D341Med (cell line): ENCODE measurements around the gene CLEC17A.

Experiments
- DNase-seq: peaks from one replicate; pipeline ENCODE4 v3.0.0; 2012; ENCODE audit warnings: low spot score

The CLEC17A gene

GRCh38 chr19:14559916-14560775, 22.7 kb upstream of the CLEC17A start:
- peak; percentile 30 for DNase-seq

DNA sequence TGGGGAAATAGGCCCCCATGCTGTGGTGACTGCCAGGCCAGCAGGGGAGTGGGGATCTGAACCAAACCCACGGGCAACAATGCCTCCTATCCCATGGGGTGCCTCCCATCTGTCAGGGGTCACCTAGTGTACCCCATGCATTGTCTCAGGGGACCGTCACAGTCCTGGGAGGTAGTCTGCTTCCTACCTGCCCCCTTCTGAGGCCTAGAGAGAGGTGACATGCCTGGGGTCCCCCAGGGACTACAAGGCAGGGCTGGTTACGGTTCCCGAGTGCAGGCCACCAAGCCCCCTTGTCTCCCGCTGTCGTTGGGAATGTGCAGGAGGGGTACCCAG, 22.1 kb upstream of the CLEC17A start:
- no peak for DNase-seq

- peak; percentile 15 for DNase-seq
Observed at GRCh38 chr19:14561249-14561648, 21.6 kb upstream of the CLEC17A start.

DNA sequence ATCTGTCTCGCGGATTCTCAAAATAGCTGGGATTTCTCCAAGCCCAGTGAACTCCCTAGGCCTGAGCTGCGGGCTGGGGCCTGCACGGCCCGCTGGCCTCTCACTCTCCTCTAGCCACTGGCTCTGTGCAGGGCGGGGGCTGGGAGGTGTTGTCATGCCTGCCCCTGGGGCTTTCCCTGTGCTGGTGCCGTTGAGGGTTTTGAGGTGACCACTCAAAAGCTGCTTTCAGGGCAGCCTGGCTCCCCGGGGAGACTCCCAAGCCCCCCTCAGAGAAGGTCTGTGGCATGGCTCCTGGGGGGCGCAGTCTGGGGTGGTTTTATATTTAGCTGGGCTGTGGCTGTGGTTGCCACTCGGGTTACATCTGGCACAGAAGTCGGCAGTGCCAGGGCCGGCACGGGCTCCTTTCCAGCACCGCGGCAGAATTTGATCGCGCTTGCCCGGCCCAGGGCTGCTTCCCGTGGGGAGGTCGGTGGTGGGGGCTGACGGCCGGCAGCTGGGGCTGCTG, 21.0 kb upstream of the CLEC17A start:
- peak; percentile 22 for DNase-seq

DNA sequence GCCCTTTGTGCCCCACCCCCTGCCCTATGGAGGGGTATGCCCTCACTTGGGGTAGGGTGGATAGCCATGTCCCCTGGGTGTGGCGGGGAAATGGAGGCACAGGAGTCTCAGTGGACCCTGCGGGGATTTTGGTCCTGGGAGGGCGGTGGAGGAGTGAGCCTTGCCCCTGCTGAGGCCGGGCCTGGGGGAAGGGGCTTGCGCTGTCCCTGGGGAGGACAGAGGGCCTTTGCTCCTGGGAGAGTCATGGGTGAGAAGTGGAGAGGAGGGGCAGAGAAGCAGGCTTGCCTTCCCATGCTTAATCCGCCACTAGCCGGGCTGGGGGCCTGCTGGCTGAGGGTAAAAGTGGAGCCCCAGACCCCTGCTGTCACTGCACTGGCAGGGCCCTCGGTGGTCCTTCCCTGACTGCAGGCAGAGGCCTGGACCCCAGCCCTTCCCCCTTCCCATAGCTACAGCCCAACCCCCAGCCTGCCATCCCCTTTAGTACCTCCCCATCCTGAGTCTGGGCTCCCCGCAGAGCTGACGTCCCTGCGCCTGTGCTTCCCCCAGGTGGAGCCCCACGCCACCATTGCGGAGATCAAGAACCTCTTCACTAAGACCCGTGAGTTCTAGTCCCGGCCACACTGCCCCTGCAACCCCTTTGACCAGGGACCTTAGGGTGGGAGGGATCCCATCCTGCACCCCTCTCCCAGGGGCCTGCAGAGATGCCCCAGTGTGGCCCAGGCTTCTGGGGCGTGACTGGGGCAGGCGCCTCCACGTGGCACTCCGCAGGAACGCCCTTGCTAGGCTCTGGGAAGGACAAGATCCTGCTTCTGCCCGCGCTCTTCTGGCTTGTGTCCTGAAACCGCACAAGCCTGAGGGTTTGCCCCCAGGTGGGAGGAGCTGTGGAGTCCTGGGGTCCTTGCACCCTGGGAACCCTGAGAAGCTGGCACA, 20.0 kb upstream of the CLEC17A start:
- peak; percentile 19 for DNase-seq

GRCh38 chr19:14563590-14563926, 19.3 kb upstream of the CLEC17A start:
- DNase-seq: peak; percentile 23

GRCh38 chr19:14563989-14564651, 18.8 kb upstream of the CLEC17A start:
- peak; percentile 88 for DNase-seq

- peak; percentile 21 for DNase-seq
Observed at GRCh38 chr19:14564652-14565297, 18.1 kb upstream of the CLEC17A start.

DNA sequence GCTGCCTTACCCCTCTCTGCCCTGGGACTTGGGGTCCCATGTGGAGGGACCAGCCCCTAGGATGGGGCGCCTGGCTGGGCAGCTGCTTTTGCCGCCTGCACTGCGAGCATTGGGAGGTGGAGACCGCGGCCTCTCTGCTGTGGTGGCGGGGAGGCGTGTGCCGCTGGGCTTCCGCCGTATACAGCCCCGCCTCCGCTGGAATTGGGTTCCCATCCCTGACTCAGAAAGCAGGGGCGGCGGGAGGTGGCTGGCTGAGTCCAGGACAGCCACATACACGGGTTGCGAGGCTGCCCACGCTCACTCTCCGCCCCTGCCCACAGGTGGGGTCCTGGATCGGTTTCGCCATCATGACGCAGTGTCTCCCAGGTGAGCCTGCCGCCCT, 17.6 kb upstream of the CLEC17A start:
- peak; percentile 26 for DNase-seq

DNA sequence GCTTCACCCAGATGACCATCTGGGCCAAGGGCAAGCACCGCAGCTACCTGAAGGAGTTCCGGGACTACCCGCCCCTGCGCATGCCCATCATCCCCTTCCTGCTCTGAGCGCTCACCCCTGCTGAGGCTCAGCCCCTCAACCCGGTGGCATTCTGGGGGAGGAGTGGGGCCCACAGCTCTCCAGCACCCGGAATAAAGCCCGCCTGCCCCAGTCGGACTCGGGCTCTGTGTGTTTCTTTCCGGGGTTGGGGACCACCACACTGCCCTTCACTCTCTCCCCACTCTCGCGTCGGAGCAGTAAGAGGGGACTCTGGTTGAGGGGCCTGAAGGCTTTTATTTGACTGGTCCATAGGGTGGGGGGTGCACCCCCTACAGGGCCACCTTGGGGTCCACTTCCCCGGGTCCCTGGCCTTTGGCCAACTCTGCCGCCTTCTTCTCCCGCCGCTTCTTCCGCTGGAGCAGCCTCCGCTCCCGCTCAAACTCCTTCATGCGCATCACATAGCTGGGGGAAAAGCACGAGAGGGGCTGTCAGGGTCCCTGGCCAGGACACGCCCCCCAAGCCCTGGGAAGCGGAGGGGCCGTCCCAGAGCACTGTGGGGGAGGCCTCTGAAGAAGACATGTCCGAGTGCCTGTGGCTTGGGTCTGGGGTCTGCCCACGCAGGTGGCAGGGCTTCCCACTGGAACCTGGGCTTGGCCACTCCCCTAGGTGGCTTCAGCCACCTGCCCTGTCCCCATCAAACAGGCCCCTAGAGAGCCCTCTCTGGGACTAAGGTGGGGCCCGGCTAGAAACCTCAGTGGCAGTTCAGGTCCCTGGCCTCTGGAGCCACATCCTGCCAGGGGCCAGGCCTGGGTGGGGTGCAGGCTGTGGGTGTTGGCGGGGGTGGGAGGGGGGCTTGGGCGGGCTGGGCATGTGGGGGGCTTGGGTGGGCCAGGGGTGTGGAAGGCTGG, 16.8 kb upstream of the CLEC17A start:
- no peak for DNase-seq

GRCh38 chr19:14566712-14567077, 16.2 kb upstream of the CLEC17A start:
- DNase-seq: no peak

DNA sequence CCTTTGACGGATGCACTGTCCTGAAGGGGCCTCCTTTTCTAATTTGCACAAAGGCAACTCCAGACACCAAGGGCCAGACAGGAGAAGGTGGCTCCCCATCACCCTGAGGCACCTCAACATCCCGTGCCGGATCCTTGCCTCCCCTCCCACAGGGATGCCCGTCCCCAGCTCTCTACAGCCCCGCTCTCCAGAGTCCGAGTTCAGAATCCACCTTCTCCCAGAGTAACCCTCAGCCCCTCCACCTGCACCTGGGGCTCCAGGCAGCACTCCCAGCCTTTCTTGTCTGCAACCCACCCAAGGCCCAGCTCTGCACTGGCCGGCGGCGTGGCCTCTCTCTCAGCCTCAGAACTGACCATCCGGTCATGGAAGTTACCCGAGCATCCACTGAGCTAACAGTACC, 15.8 kb upstream of the CLEC17A start:
- no peak for DNase-seq

DNA sequence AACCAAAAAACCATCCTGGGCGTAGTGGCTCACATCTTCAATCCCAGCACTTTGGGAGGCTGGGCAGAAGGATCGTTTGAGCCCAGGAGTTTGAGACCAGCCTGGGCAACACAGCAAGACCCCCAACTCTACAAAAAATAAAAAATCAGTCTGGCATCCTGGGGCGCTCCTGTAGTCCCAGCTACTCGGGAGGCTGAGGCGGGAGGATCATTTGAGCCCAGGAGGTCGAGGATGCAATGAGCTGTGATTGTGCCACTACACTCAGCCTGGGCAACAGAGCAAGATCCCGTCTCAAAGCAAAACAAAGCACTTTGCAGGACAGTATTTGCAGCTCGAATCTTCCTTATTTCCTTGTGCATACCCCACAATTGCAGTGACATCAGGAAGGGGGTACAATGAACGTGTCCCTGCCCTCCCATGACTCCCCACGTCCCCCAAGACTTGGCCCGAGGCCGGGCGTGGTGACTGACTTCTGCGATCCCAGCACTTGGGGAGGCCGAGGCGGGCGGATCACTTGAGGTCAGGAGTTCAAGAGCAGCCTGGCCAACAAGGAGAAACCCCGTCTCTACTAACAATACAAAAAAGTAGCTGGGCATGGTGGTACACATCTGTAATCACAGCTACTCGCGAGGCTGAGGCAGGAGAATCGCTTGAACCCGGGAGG, 11.9 kb upstream of the CLEC17A start:
- DNase-seq: no peak

GRCh38 chr19:14571695-14572490, 11.0 kb upstream of the CLEC17A start, which contains the start of gene NDUFB7:
Gene NDUFB7 (minus strand): TSS chr19:14572066. CDS start chr19:14572000, 66 bp downstream.
- peak; percentile 91 for DNase-seq

DNA sequence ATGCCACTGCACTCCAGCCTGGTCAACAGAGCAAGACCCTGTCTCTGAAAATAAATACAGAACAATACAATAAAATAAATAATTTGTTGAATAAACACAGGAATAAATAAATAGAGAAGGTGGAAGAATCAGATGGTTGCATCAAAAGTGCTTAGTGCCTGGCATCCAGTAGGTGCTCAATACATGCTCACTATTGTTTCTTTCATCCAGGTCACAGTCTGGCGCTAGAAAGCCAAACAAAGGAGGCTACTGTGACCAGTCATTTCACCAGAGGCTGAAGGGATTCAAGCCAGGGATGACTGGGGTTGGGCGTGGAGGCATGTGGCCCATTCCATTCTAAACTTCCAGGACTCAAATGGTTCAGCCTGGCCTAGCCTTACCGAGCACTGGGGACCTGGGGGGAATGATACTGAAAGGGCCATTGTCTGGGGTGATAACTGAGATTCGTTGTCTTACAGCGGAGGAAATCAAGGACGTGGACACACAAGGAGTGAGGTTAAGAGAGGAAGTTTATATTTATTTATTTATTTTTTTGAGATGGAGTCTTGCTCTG, 7.4 kb upstream of the CLEC17A start:
- no peak for DNase-seq

DNA sequence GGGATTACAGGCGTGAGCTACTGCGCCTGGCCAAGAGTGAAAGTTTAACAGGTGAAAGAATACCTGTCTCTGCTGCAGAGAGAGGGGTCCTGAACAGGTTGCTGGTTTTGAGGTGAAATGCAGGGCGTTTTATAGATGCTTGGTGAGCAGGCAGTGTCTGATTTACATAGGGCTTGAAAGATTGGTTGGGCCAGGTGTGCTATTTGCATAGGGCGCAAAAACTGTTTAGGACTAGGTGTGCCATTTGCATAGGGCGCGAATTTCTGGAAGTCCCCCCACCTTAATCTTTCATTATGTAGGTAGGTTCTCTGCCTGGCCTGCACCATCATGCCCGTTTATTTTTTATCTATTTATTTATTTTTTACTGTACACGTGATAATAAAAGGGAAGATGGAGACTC, 6.5 kb upstream of the CLEC17A start:
- DNase-seq: no peak

DNA sequence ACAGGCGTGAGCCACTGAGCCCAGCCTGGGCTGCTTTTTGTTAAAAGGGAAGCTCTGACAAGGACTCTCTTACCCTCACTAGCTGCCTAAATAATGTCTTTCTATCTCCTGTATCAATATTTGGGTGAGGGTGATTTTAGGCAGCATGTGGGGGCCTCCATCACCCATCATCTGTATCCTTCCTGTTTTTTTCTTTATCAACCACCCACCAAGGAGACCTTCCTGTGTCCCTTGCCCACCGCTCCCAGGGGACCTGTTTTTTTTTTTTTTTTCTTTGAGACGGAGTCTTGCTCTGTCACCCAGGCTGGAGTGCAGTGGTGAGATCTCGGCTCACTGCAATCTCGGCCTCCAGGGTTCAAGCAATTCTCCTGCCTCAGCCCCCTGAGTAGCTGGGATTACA, 5.6 kb upstream of the CLEC17A start:
- no peak for DNase-seq

GRCh38 chr19:14577885-14578427, 4.9 kb upstream of the CLEC17A start:
- DNase-seq: peak; percentile 38
